Measurements from ENCODE around the gene IFNG-AS1.

The IFNG-AS1 gene

DNA sequence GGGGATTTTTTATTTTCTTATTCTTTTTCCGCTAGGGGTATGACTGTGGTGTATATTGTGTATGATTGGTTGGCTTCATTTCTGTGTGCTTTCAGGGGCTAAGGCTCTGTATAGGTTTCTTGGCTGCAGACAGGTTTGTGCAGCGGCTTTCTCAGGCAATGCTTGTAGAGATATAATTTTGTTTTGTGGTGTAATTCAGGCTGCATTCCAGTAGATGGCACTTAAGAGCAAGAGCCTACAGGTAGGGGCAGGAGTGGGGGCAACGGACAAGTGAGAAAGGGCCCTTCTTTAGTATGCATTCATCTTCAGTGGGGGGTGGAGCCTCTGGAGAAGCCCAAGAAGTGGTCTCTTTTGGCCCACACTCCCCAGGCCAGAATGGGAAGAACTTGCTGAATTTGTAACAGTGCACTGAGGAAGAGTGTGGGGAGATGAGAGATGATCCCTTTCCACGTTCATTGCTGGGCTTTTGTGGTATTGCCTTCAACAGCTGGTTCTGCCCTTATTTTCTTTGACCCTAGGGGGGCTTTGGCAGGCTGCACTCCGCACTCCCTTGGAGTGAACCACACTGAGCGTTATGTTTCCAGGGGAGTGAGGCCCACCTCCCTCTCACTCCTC is 78.6 kb downstream of the IFNG-AS1 start:
- ChIA-PET CTCF (interaction anchor here (1.0 to 1.3 kb wide), 2 partner anchors 27 to 30 kb away, joined by 3 read pairs; no protein-coding TSS in a partner anchor), POLR2A (no interaction called here)
- no peak for DNase-seq (ENCODE audit: extremely low spot score)
- TF ChIP-seq, protein P1, sequence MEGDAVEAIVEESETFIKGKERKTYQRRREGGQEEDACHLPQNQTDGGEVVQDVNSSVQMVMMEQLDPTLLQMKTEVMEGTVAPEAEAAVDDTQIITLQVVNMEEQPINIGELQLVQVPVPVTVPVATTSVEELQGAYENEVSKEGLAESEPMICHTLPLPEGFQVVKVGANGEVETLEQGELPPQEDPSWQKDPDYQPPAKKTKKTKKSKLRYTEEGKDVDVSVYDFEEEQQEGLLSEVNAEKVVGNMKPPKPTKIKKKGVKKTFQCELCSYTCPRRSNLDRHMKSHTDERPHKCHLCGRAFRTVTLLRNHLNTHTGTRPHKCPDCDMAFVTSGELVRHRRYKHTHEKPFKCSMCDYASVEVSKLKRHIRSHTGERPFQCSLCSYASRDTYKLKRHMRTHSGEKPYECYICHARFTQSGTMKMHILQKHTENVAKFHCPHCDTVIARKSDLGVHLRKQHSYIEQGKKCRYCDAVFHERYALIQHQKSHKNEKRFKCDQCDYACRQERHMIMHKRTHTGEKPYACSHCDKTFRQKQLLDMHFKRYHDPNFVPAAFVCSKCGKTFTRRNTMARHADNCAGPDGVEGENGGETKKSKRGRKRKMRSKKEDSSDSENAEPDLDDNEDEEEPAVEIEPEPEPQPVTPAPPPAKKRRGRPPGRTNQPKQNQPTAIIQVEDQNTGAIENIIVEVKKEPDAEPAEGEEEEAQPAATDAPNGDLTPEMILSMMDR (IDR thresholded peaks at IDR 0.05; ENCODE audit: control extremely low read depth, extremely low read depth, low read depth, missing control alignments): peak; percentile 9

DNA sequence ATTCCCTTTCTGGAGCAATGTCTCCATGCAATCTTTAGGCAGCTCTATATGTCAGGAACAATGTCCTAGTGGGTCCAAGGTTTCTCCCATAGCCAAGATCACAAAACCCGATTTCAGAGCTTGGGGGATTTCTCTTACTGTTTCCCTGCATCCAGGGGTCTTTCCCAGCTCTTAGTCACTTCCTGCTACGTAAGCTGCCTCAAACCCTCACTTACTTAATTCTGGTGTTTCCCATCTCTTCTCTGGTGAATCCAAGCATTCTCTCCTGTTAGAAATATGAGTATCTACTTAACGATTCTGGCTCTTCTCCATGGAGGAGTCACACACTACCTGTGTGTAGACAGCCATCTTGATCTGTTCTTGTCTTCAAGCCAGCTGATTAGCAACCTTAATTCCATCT is 80.0 kb downstream of the IFNG-AS1 start:
- CTCF ChIA-PET: interaction anchor here (1.3 to 1.7 kb wide), 2 partner anchors 29 to 126 kb away, joined by 3 to 4 read pairs; no protein-coding TSS in a partner anchor
- POLR2A ChIA-PET: no interaction called here

More for the DNA sequence above, 80.0 kb downstream of the IFNG-AS1 start:
- no peak for DNase-seq (ENCODE audit: extremely low spot score)
- TF ChIP-seq, protein P1 (IDR thresholded peaks at IDR 0.05; ENCODE audit: control extremely low read depth, extremely low read depth, low read depth, missing control alignments): no peak
